B cell (primary cell): Measurements from ENCODE around the gene TEC. TPM values are rescaled to one million over a fixed set of nuclear protein-coding genes. Genes with fewer than 3 reads are reported as not detected.

ENCODE experiments used
- ATAC-seq: fragments of 200-7000 bp; cut with Tn5 transposase; one replicate; pipeline ENCODE4 v1.10.0; 2021; ENCODE audit warnings: low read depth, mild to moderate bottlenecking, moderate number of reproducible peaks, moderate library complexity
- CTCF ChIA-PET: fragments of 350-600 bp; sonication (Branson Sonifier 250); formaldehyde crosslinking; loops from one replicate; lab custom pipeline; 2021; ENCODE audit warnings: antibody characterized with exemption, inconsistent platforms; lab: Charles Lee
- POLR2A ChIA-PET: fragments of 350-600 bp; sonication (Branson Sonifier 250); formaldehyde crosslinking; loops from one replicate; lab custom pipeline; 2021; ENCODE audit warnings: antibody characterized with exemption; lab: Charles Lee
- DNase-seq: peaks from one replicate; pipeline ENCODE4 v3.0.0; 2013
- H2AFZ ChIP-seq: 2 replicates; pipeline ENCODE4 v1.6.1; 2012; ENCODE audit warnings: mild to moderate bottlenecking, low read depth, low read length; ENCODE audit not compliant: insufficient read depth, poor library complexity, severe bottlenecking
- H3K27ac ChIP-seq, 2 donors: 1 replicate in 1 of 2; 2 replicates in 1 of 2; pipeline ENCODE4 v1.5.1; 2012 to 2013; ENCODE audit warnings: low read length in 2 of 2, mild to moderate bottlenecking in 2 of 2, moderate library complexity in 1 of 2
- H3K27me3 ChIP-seq, 4 experiments: fragments of 200-600 bp in 1 of 4; sonication (generic) in 1 of 4; replicated peaks in 1 of 4; 1 replicate in 2 of 4; 2 replicates in 2 of 4; pipeline versions ENCODE4 v1.6.1 to v1.7.0; 2013 to 2016; ENCODE audit warnings: low read length in 3 of 4, mild to moderate bottlenecking in 2 of 4, mixed read lengths in 1 of 4, moderate library complexity in 1 of 4; ENCODE audit not compliant: insufficient read depth in 4 of 4, control insufficient read depth in 3 of 4; ENCODE audit errors: control extremely low read depth in 1 of 4
- H3K36me3 ChIP-seq, 2 experiments: replicated peaks in 1 of 2; 1 replicate in 1 of 2; 2 replicates in 1 of 2; pipeline versions ENCODE4 v1.6.1 to v1.7.1; 2013; ENCODE audit warnings: low read length in 1 of 2; ENCODE audit not compliant: insufficient read depth in 2 of 2, control insufficient read depth in 1 of 2; ENCODE audit errors: control extremely low read depth in 1 of 2, extremely low read depth in 1 of 2
- H3K4me1 ChIP-seq, 2 donors: fragments of 200-600 bp in 1 of 2; sonication (generic) in 1 of 2; 1 replicate in 1 of 2; 2 replicates in 1 of 2; pipeline versions ENCODE4 v1.5.1 to v1.6.1; 2013 to 2017; ENCODE audit warnings: low read length in 2 of 2; ENCODE audit not compliant: control insufficient read depth in 2 of 2, insufficient read depth in 2 of 2
- H3K4me2 ChIP-seq: replicated peaks from 2 replicates; pipeline ENCODE3; 2012; ENCODE audit warnings: mild to moderate bottlenecking, low read depth, low read length; ENCODE audit not compliant: poor library complexity, severe bottlenecking
- H3K4me3 ChIP-seq, 5 experiments: fragments of 200-600 bp in 1 of 5; sonication (generic) in 1 of 5; 1 replicate in 3 of 5; 2 replicates in 2 of 5; pipeline versions ENCODE4 v1.5.1 to v1.7.0; 2011 to 2016; ENCODE audit warnings: low read length in 4 of 5, mild to moderate bottlenecking in 4 of 5, low read depth in 2 of 5, control low read depth in 1 of 5, moderate library complexity in 1 of 5; ENCODE audit not compliant: insufficient read depth in 1 of 5; ENCODE audit errors: control extremely low read depth in 1 of 5, extremely low read depth in 1 of 5
- H3K79me2 ChIP-seq: fragments of 200-600 bp; sonication (generic); one replicate; pipeline ENCODE4 v1.6.0; 2016; ENCODE audit warnings: low read length; ENCODE audit not compliant: control insufficient read depth, insufficient read depth
- H3K9ac ChIP-seq: fragments of 200-600 bp; sonication (generic); 2 replicates; pipeline ENCODE4 v1.6.1; 2017; ENCODE audit warnings: mild to moderate bottlenecking, low read length, moderate library complexity
- H3K9me3 ChIP-seq, 3 donors: one replicate each; pipeline versions ENCODE4 v1.6.1 to v1.7.1; 2013; ENCODE audit warnings: low read length in 2 of 3; ENCODE audit not compliant: control insufficient read depth in 2 of 3, insufficient read depth in 1 of 3; ENCODE audit errors: control extremely low read depth in 1 of 3
- H4K20me1 ChIP-seq: 2 replicates; pipeline ENCODE4 v1.6.0; 2012; ENCODE audit warnings: mild to moderate bottlenecking, low read length; ENCODE audit not compliant: insufficient read depth, control insufficient read depth, poor library complexity, severe bottlenecking
- H3K27ac Mint-ChIP-seq: one replicate; pipeline ENCODE4 v1.8.0; 2021; ENCODE audit warnings: mixed read lengths
- H3K27me3 Mint-ChIP-seq: one replicate; pipeline ENCODE4 v1.8.0; 2021; ENCODE audit warnings: mixed read lengths
- H3K4me1 Mint-ChIP-seq: one replicate; pipeline ENCODE4 v1.8.0; 2021; ENCODE audit warnings: mixed read lengths
- H3K4me3 Mint-ChIP-seq: one replicate; pipeline ENCODE4 v1.8.0; 2021; ENCODE audit warnings: mixed read lengths
- H3K9me3 Mint-ChIP-seq: one replicate; pipeline ENCODE4 v1.8.0; 2022; ENCODE audit warnings: mixed read lengths; ENCODE audit not compliant: insufficient read depth
- EZH2 ChIP-seq: IDR thresholded peaks from 2 replicates; pipeline ENCODE4 v1.6.1; 2012; ENCODE audit warnings: borderline replicate concordance, low read depth, mild to moderate bottlenecking, moderate library complexity, low read length; ENCODE audit not compliant: insufficient read depth, poor library complexity, severe bottlenecking
- WGBS: methylation state at CpG from one replicate; pipeline ENCODE4 v1.1.5; 2013; ENCODE audit warnings: missing lambda C conversion rate; ENCODE audit not compliant: insufficient coverage; 5-methylcytosine and 5-hydroxymethylcytosine counted together
- intact Hi-C: fragments of 100-400 bp; cut with micrococcal nuclease; formaldehyde crosslinking; loops from one replicate; pipeline ENCODE4 v1.10.0; 2022
- polyA plus RNA-seq: library from polyadenylated mRNA; depleted of rRNA; stranded (reverse); fragments of >200 nt; gene quantifications from 2 replicates; pipeline ENCODE4 v1.2.3, GENCODE V29; 2012
- total RNA-seq, 2 donors: library from RNA; stranded (reverse); fragments of 120-200 nt in 1 of 2; gene quantifications; 1 replicate in 1 of 2; 2 replicates in 1 of 2; pipeline versions ENCODE4 v1.2.3 to v1.2.4, GENCODE V29; 2013 to 2022
- TF ChIP-seq, protein P1 (sequence below): fragments of 200-600 bp; IDR thresholded peaks from one replicate; pipeline ENCODE4 v1.8.0; 2022; ENCODE audit warnings: antibody characterized with exemption, mild to moderate bottlenecking

Gene TEC
- total and polyA plus RNA-seq, 2 donors (not counting 1 experiment from before 2014, with no cell fraction given) = 2.0 to 8.3 TPM

DNA sequence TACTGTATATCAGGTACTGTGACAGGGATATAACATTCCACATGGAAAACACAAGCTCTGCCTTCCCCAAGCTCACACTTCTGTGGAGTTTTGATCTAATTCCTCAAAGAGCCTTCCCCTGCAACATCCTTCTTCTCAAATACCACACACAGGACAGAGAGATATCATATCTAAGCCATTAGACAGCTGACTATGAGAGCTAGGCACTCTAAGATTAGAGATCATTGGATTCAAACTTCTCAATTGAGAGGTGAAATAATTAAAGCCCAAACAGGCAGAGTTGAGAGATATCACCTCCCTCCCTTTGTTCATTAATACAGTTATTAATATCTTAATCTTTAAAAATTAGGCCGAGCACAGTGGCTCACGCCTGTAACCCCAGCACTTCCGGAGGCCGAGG, 25.0 kb downstream of the TEC start:
- DNase-seq = no peak
- Histone ChIP-seq H3K4me1 (no peaks in the 10 kb centered on the region), H3K4me2 (no peak overlapping the region), H3K4me3 (no peak overlapping the region), H3K9me3 (no peaks in the 10 kb centered on the region), H3K27me3 (no peaks in the 10 kb centered on the region), H4K20me1 (no peaks in the 10 kb centered on the region), H2AFZ (no peak overlapping the region), H3K36me3 (no peaks in the 10 kb centered on the region), H3K27ac (no peak overlapping the region), H3K9ac (no peak overlapping the region), H3K79me2 (peaks cover 38% of the 10 kb centered on the region)
- H3K27ac Mint-ChIP-seq = no peak overlapping the region
- no peak for ATAC-seq
- peaks cover 35% of the 10 kb centered on the region for H3K4me1 Mint-ChIP-seq
- H3K4me3 Mint-ChIP-seq = no peak overlapping the region
- no peaks in the 10 kb centered on the region for H3K9me3 Mint-ChIP-seq
- ChIA-PET POLR2A (no interaction called here), CTCF (interaction anchor here (0.9 kb wide), 1 partner anchor 10 kb away, joined by 3 read pairs; no protein-coding TSS in a partner anchor)
- no CpG with 5 or more reads among the region's 4 CpGs for WGBS
- no peak for TF ChIP-seq EZH2
- TF ChIP-seq, protein P1, sequence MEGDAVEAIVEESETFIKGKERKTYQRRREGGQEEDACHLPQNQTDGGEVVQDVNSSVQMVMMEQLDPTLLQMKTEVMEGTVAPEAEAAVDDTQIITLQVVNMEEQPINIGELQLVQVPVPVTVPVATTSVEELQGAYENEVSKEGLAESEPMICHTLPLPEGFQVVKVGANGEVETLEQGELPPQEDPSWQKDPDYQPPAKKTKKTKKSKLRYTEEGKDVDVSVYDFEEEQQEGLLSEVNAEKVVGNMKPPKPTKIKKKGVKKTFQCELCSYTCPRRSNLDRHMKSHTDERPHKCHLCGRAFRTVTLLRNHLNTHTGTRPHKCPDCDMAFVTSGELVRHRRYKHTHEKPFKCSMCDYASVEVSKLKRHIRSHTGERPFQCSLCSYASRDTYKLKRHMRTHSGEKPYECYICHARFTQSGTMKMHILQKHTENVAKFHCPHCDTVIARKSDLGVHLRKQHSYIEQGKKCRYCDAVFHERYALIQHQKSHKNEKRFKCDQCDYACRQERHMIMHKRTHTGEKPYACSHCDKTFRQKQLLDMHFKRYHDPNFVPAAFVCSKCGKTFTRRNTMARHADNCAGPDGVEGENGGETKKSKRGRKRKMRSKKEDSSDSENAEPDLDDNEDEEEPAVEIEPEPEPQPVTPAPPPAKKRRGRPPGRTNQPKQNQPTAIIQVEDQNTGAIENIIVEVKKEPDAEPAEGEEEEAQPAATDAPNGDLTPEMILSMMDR = no peak
- intact Hi-C loops = no loop called here
- no peaks in the 10 kb centered on the region for H3K27me3 Mint-ChIP-seq

DNA sequence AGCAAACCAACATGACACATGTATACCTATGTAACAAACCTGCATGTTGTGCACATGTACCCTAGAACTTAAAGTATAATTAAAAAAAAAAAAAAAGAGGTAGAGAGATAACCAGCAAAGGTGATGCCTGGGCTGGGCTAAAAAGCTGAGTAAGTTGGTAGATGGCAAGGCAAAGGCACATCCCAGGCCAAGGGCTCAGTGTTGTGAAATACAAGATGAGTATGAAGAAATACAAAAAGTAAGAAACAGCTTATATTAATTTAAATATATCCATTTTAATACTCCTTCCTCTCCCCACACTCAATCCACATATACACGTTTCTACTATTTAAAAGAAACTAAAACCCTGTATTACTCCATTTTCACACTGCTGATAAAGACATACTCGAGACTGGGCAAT, 25.8 kb downstream of the TEC start:
- peaks cover 37% of the 10 kb centered on the region for H3K79me2 ChIP-seq
- H3K27me3 Mint-ChIP-seq = no peaks in the 10 kb centered on the region
- no peak overlapping the region for H3K27ac Mint-ChIP-seq
- H3K9ac ChIP-seq = no peak overlapping the region
- H3K4me3 ChIP-seq = no peak overlapping the region
- ChIA-PET CTCF (no interaction called here), POLR2A (no interaction called here)
- H3K4me3 Mint-ChIP-seq = no peak overlapping the region
- no peak overlapping the region for H3K27ac ChIP-seq
- ATAC-seq (no peak), DNase-seq (no peak)
- H4K20me1 ChIP-seq = no peaks in the 10 kb centered on the region
- intact Hi-C loops = no loop called here
- no peaks in the 10 kb centered on the region for H3K27me3 ChIP-seq
- no peaks in the 10 kb centered on the region for H3K4me1 ChIP-seq
- no peak overlapping the region for H2AFZ ChIP-seq
- H3K4me2 ChIP-seq = no peak overlapping the region
- no peaks in the 10 kb centered on the region for H3K9me3 Mint-ChIP-seq
- H3K4me1 Mint-ChIP-seq = peaks cover 35% of the 10 kb centered on the region
- no peaks in the 10 kb centered on the region for H3K36me3 ChIP-seq
- no CpG with 5 or more reads among the region's 2 CpGs for WGBS
- TF ChIP-seq EZH2 = no peak
- TF ChIP-seq, protein P1 = no peak
- H3K9me3 ChIP-seq = no peaks in the 10 kb centered on the region
